K562 (cell line): ENCODE measurements around the gene THEMIS.
"Not testable (repeated sequence)": the region's sequence is repeated elsewhere in the genome, so short reads cannot be mapped to it uniquely, and the experiment has no call there.

ENCODE experiments used
- BCOR ChIP-seq: fragments of 450-650 bp; IDR thresholded peaks from 2 replicates; pipeline ENCODE4 v1.6.1; 2016
- GATAD2A ChIP-seq: fragments of 450-650 bp; IDR thresholded peaks from 2 replicates; pipeline ENCODE4 v1.6.1; 2017
- GTF2F1 ChIP-seq: IDR thresholded peaks from 2 replicates; pipeline ENCODE4 v1.6.1; 2011; ENCODE audit warnings: low read depth, low read length, improper control_type of control experiment
- MTA1 ChIP-seq: fragments of 450-650 bp; IDR thresholded peaks from 2 replicates; pipeline ENCODE4 v1.6.1; 2017; ENCODE audit warnings: borderline replicate concordance
- RCOR1 ChIP-seq, 2 experiments: IDR thresholded peaks; 2 replicates each; pipeline ENCODE4 v1.6.1; 2012; ENCODE audit warnings: low read depth in 2 of 2, low read length in 2 of 2, borderline replicate concordance in 1 of 2, improper control_type of control experiment in 1 of 2
- RFX5 ChIP-seq: IDR thresholded peaks from 2 replicates; pipeline ENCODE4 v1.6.1; 2011; ENCODE audit warnings: low read depth, mild to moderate bottlenecking, improper control_type of control experiment, low read length
- SP1 ChIP-seq: sonication (generic); formaldehyde crosslinking; IDR thresholded peaks from 2 replicates; pipeline ENCODE4 v1.8.1; 2022; ENCODE audit warnings: mild to moderate bottlenecking, missing genetic modification reagents
- ZNF695 ChIP-seq: fragments of 450-650 bp; formaldehyde crosslinking; IDR thresholded peaks from 2 replicates; pipeline ENCODE4 v1.4.0; 2020; ENCODE audit warnings: mild to moderate bottlenecking, moderate library complexity
- ZSCAN29 ChIP-seq: fragments of 450-650 bp; IDR thresholded peaks from 2 replicates; pipeline ENCODE4 v1.6.1; 2017
- TF ChIP-seq, protein P1 (sequence below): fragments of 250-450 bp; sonication (Bioruptor Pico); IDR thresholded peaks from 2 replicates; pipeline ENCODE4 v1.4.0; 2020; ENCODE audit warnings: mild to moderate bottlenecking
- TF ChIP-seq, protein P2 (sequence below): fragments of 250-450 bp; sonication (Bioruptor Pico); IDR thresholded peaks from 2 replicates; pipeline ENCODE4 v1.5.0; 2021; ENCODE audit warnings: mild to moderate bottlenecking, moderate library complexity
- TF ChIP-seq, protein P3 (sequence below): sonication (generic); formaldehyde crosslinking; IDR thresholded peaks from 2 replicates; pipeline ENCODE4 v1.9.0; 2022; ENCODE audit warnings: mild to moderate bottlenecking, missing genetic modification reagents

DNA sequence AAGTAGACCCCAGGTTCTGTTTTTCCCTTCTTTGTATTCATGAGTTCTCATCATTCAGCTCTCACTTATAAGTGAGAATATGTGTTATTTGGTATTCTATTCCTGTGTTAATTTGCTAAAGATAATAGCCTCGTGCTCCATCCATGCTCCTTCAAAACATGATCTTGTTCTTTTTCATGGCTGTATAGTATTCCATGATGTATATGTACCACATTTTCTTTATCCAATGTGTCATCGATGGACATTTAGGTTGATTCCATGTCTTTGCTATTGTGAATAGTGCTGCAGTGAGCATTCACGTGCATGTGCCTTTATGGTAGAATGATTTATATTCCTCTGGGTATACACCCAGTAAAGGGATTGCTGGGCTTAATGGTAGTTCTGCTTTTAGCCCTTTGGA, 213.4 kb downstream of the THEMIS start:
- TF ChIP-seq RCOR1 (IDR thresholded peaks at IDR 0.05; ENCODE audit: borderline replicate concordance in 1 of 2, low read depth in 2 of 2, low read length in 2 of 2); ZSCAN29; BCOR; GTF2F1; GATAD2A; RFX5; ZNF695 (CRISPR knock-in tag); MTA1; SP1 (CRISPR knock-in tag): not testable (repeated sequence)
- TF ChIP-seq, protein P1, sequence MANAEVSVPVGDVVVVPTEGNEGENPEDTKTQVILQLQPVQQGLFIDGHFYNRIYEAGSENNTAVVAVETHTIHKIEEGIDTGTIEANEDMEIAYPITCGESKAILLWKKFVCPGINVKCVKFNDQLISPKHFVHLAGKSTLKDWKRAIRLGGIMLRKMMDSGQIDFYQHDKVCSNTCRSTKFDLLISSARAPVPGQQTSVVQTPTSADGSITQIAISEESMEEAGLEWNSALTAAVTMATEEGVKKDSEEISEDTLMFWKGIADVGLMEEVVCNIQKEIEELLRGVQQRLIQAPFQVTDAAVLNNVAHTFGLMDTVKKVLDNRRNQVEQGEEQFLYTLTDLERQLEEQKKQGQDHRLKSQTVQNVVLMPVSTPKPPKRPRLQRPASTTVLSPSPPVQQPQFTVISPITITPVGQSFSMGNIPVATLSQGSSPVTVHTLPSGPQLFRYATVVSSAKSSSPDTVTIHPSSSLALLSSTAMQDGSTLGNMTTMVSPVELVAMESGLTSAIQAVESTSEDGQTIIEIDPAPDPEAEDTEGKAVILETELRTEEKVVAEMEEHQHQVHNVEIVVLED (CRISPR knock-in tag): not testable (repeated sequence)
- TF ChIP-seq, protein P2, sequence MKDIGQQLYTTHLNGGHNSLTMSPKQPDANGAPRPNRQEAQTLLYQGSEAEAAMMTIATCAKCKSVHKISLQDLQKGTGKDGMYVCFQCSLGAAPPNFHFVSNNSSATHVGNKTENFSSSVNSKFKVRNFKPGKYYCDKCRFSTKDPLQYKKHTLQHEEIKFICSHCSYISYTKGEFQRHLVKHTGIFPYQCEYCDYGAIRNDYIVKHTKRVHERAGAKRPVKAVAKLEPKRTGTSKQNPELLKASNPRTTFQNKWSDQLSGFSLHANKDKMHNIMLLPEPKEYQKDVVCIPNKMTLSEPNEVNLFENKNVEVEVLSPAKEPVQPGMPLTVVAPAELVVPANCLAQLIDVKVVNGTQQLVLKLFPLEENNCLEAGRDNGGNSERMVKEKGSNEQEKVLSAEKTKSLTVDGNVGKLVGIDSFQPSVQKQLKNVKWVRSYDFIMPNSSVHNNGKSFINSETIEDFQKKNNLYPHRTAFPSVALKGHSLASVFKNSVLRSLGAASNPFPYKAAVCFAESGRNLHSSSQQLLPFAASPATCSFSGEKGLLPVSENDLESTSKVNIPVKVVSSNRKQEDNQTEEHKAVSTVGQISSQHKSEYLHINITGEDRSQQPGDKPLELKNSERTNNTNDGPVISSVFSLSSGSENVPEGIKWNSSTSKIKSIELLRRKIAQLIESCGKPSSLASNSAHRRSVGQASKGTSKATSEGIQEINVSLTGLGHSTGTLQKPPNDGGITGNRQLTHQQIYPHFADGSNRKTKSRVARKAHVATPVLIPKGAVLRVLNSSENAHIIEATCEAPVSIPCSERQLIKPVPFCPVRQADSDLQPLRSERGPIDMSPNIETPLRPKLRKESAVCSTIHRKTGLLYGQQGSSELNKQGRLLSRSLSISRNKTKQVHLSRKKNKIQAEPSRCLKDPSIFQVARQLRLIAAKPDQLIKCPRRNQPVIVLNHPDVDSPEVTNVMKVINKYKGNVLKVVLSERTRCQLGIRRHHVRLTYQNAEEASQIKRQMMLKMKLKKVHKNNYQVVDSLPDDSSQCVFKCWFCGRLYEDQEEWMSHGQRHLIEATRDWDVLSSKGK (CRISPR knock-in tag): not testable (repeated sequence)
- TF ChIP-seq, protein P3, sequence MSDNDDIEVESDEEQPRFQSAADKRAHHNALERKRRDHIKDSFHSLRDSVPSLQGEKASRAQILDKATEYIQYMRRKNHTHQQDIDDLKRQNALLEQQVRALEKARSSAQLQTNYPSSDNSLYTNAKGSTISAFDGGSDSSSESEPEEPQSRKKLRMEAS: not testable (repeated sequence)
